ENCODE results near the gene AOX1. TPM values are rescaled to one million over a fixed set of nuclear protein-coding genes. Genes with fewer than 3 reads are reported as not detected.

The AOX1 gene
- total RNA-seq, 1 experiment from 2014 or later, result 3.5 TPM

DNA sequence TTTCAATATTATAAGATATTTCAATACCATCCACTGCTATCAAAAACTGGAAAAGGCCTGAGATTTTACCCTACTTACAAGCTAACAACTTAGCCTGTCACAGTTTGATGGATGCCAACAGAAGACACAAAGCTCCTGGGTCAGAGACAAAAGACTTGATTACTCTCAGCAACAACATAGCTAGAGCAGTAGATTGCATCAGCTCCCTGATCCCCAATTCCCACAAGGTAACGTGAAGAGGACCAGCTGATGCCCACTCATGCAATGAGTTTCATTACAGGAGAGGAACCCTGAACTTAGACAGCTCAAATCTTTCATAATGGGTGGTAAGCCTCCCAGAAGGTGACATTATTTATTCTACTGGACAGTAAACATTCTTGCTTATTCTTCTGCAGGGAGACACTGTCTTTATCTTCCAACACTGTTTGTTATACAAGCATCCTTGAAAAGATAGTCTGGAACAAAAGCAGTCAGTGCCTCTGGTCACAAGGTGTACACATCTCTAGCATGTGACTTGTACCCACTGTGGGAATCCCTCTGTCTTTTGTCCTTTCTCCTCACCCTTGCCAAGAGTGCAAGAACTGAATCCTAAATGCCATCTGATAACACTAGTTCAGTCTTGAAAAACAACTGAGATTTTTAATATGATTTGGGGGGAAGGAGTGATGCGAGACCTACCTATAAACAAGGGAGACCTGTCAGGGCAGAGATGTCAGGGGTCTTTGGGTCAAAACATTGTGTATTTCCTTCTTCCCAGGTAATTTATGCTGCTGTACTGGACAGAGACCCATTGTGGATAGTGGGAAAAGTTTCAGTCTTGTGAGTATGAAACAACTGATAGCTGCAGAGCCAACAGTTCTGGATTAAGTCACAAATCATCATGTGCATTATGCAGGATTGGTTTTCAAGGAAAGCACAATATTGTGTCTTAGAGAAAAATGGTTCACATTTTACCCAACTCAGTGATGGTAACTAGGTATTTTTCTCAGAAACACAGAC, 102.4 kb downstream of the AOX1 start:
- no peak overlapping the region for H4K5ac ChIP-seq (ENCODE audit: insufficient read length, low read depth, low read length)
- WGBS (ENCODE audit: extremely low coverage, insufficient read length, low lambda C conversion rate), result no CpG with 5 or more reads among the region's 2 CpGs
- no peak overlapping the region for H2AFZ ChIP-seq (ENCODE audit: low read length)
- H3K9me3 Mint-ChIP-seq, result peaks cover 7% of the 10 kb centered on the region in 2 experiments
- H3K9ac ChIP-seq (ENCODE audit: extremely low read depth, insufficient read length, low read length), result no peak overlapping the region
- no peak overlapping the region for H3K4ac ChIP-seq (ENCODE audit: low read depth, low read length)
- no peaks in the 10 kb centered on the region for H4K20me1 ChIP-seq (ENCODE audit: control insufficient read depth, insufficient read depth, insufficient read length)
- H4K8ac ChIP-seq (replicated peaks; ENCODE audit: insufficient read length, low read depth, low read length), result no peak overlapping the region
- H3K4me3 Mint-ChIP-seq, result no peak overlapping the region
- H3K18ac ChIP-seq (ENCODE audit: insufficient read length, low read depth, low read length), result no peak overlapping the region
- no peak overlapping the region for H2BK15ac ChIP-seq (ENCODE audit: low read depth, low read length)
- H3K23ac ChIP-seq (ENCODE audit: insufficient read length, low read depth, low read length), result no peak overlapping the region
- no peak overlapping the region for H4K91ac ChIP-seq (ENCODE audit: insufficient read length, low read depth, low read length)
- TF ChIP-seq, protein P1, sequence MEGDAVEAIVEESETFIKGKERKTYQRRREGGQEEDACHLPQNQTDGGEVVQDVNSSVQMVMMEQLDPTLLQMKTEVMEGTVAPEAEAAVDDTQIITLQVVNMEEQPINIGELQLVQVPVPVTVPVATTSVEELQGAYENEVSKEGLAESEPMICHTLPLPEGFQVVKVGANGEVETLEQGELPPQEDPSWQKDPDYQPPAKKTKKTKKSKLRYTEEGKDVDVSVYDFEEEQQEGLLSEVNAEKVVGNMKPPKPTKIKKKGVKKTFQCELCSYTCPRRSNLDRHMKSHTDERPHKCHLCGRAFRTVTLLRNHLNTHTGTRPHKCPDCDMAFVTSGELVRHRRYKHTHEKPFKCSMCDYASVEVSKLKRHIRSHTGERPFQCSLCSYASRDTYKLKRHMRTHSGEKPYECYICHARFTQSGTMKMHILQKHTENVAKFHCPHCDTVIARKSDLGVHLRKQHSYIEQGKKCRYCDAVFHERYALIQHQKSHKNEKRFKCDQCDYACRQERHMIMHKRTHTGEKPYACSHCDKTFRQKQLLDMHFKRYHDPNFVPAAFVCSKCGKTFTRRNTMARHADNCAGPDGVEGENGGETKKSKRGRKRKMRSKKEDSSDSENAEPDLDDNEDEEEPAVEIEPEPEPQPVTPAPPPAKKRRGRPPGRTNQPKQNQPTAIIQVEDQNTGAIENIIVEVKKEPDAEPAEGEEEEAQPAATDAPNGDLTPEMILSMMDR (conservative IDR thresholded peaks at IDR 0.05), result no peak
- H3K9me3 ChIP-seq (ENCODE audit: control insufficient read depth, low read depth, low read length), result no peaks in the 10 kb centered on the region
- no peaks in the 10 kb centered on the region for H3K4me1 ChIP-seq (ENCODE audit: insufficient read depth, low read length)
- H3K4me1 Mint-ChIP-seq, result no peaks in the 10 kb centered on the region
- H2BK5ac ChIP-seq (ENCODE audit: insufficient read length, low read length), result no peak overlapping the region
- H2BK20ac ChIP-seq (ENCODE audit: low read depth, low read length, poor library complexity, severe bottlenecking), result no peak overlapping the region
- no peak overlapping the region for H3K4me2 ChIP-seq (ENCODE audit: insufficient read depth, insufficient read length, low read length)
- H3K27ac ChIP-seq (ENCODE audit: insufficient read length, low read depth, low read length), result no peak overlapping the region
- no peak overlapping the region for H2BK120ac ChIP-seq (ENCODE audit: low read depth, low read length, poor library complexity, severe bottlenecking)
- H3K79me1 ChIP-seq (ENCODE audit: insufficient read depth, low read depth, low read length, poor library complexity, severe bottlenecking), result no peaks in the 10 kb centered on the region
- no peaks in the 10 kb centered on the region for H3K23me2 ChIP-seq (ENCODE audit: insufficient read length, low read depth, low read length, poor library complexity, severe bottlenecking)
- 0 out of 7 replicates have a peak overlapping the region, but pooled peaks of 1 of the 3 experiments have one; percentile 9 for H3K27ac Mint-ChIP-seq
- no peak overlapping the region for H3K14ac ChIP-seq (ENCODE audit: insufficient read depth, low read length)
- H2BK12ac ChIP-seq (ENCODE audit: insufficient read length, low read depth, low read length), result no peak overlapping the region
- H3T11ph ChIP-seq (ENCODE audit: low read length), result no peak overlapping the region
- H3K27me3 Mint-ChIP-seq (ENCODE audit: low read depth), result peaks cover 4% of the 10 kb centered on the region
- H3K56ac ChIP-seq (ENCODE audit: insufficient read length, low read depth, low read length), result no peak overlapping the region
- H3K27me3 ChIP-seq (ENCODE audit: insufficient read depth, low read length), result no peaks in the 10 kb centered on the region
- peaks cover 0 to 7% (median 4%) of the 10 kb centered on the region in 3 experiments; a peak in 4 of 7 replicates for H3K36me3 Mint-ChIP-seq (ENCODE audit: insufficient read depth in 1 of 3, low read depth in 3 of 3)
- no peak for DNase-seq
- no peaks in the 10 kb centered on the region for H3K79me2 ChIP-seq (ENCODE audit: insufficient read depth, low read length)
- H2AK5ac ChIP-seq (ENCODE audit: insufficient read length, low read length), result no peak overlapping the region

Measured in H9 (cell line).